Stomach smooth muscle (tissue), 2 donors: ENCODE measurements around the gene TENM4.

Source experiments
- H3K27ac ChIP-seq: one replicate; pipeline ENCODE4 v1.7.0; 2013; ENCODE audit warnings: mild to moderate bottlenecking, low read length, inconsistent platforms
- H3K27me3 ChIP-seq, 2 donors: one replicate each; pipeline ENCODE4 v1.7.0; 2013; ENCODE audit warnings: low read length in 2 of 2; ENCODE audit not compliant: insufficient read depth in 2 of 2, control insufficient read depth in 1 of 2
- H3K36me3 ChIP-seq, 2 donors: one replicate each; pipeline ENCODE4 v1.7.0; 2013; ENCODE audit warnings: low read length in 2 of 2; ENCODE audit not compliant: control insufficient read depth in 2 of 2, insufficient read depth in 2 of 2
- H3K4me1 ChIP-seq: one replicate; pipeline ENCODE4 v1.7.0; 2013; ENCODE audit warnings: low read length; ENCODE audit not compliant: control insufficient read depth, insufficient read depth
- H3K4me3 ChIP-seq, 2 donors: one replicate each; pipeline ENCODE4 v1.7.0; 2013; ENCODE audit warnings: low read length in 2 of 2
- H3K9ac ChIP-seq, 2 donors: one replicate each; pipeline ENCODE4 v1.7.0; 2013; ENCODE audit warnings: low read length in 2 of 2, mild to moderate bottlenecking in 1 of 2
- H3K9me3 ChIP-seq, 2 donors: one replicate each; pipeline ENCODE4 v1.7.0; 2013; ENCODE audit warnings: low read length in 2 of 2; ENCODE audit not compliant: control insufficient read depth in 2 of 2
- donor health status: healthy.
- donor health status: Pancreatic carcinoma.

TENM4 gene

GRCh38 chr11:79440571-79441460 lies at the start of gene TENM4:
TENM4 (minus strand) TSS chr11:79441030; CDS start chr11:79069944, 371,086 bp downstream.
- Histone ChIP-seq H3K36me3 (no peaks in the 10 kb centered on the region), H3K9me3 (no peaks in the 10 kb centered on the region), H3K4me1 (peaks cover 44% of the 10 kb centered on the region), H3K27ac (no peak within 1 kb of the TSS), H3K4me3 (peak within 1 kb of the TSS; percentile 56 to 73), H3K9ac (peak within 1 kb of the TSS; percentile 21 to 43), H3K27me3 (peaks cover 40 to 62% of the 10 kb centered on the region in 2 donors)

DNA sequence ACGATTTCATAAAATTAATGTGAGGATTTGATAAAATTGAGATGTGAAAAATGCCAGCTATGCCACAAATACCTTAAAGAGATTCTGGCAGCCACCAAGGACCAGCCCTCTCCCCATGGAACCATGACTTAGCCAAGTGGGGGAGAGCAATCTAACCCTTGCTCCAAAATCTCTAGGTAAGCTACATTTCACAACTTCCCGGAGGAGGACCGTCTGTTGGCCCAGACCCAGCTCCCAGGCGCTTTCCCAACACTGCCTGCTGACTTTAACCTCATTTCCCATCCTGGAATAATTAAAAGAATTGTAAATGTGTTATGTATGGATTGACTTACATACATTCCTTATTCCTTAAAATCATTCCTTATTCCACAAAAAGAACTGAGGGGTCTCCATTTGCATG lies 47.5 kb upstream of the TENM4 start:
- H3K27me3 ChIP-seq, result peaks cover 0 to 4% of the 10 kb centered on the region in 2 donors
- H3K36me3 ChIP-seq, result no peaks in the 10 kb centered on the region
- H3K4me1 ChIP-seq, result no peaks in the 10 kb centered on the region

GRCh38 chr11:79487412-79487811 lies 46.6 kb upstream of the TENM4 start:
- H3K9ac ChIP-seq, result no peak overlapping the region
- H3K27me3 ChIP-seq, result peaks cover 0 to 2% of the 10 kb centered on the region in 2 donors
- H3K4me1 ChIP-seq, result no peaks in the 10 kb centered on the region
- no peaks in the 10 kb centered on the region for H3K36me3 ChIP-seq
- no peak overlapping the region for H3K4me3 ChIP-seq
- H3K9me3 ChIP-seq, result no peaks in the 10 kb centered on the region
- no peak overlapping the region for H3K27ac ChIP-seq

More for the DNA sequence above, 47.5 kb upstream of the TENM4 start:
- H3K27ac ChIP-seq, result no peak overlapping the region
- no peak overlapping the region for H3K4me3 ChIP-seq
- H3K9ac ChIP-seq, result no peak overlapping the region
- no peaks in the 10 kb centered on the region for H3K9me3 ChIP-seq

- no peaks in the 10 kb centered on the region for H3K9me3 ChIP-seq
- no peaks in the 10 kb centered on the region for H3K36me3 ChIP-seq
- H3K4me3 ChIP-seq, result no peak overlapping the region
- H3K27me3 ChIP-seq, result peaks cover 0 to 2% of the 10 kb centered on the region in 2 donors
- no peak overlapping the region for H3K27ac ChIP-seq
- no peak overlapping the region for H3K9ac ChIP-seq
- no peaks in the 10 kb centered on the region for H3K4me1 ChIP-seq
Measured at GRCh38 chr11:79486242-79486984, 45.6 kb upstream of the TENM4 start.

DNA sequence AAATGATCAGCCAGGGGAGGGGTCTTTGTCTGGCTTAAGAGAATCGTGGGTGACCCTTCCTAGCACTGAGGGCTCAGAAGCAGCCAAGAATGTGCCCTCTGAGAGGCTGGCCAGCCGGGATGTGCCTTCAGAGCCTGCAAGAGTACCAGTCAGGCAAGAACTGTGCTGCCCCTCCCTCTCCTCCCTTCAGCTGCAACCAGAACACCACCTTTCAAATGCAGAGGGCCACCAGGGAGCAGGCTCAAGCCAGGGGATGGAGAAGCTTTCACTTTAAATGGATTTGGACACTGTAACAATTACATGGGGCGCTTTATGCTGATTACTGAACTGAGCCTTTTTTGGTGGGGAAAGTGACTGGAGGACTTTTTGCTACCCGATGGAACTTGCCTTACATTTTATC lies 44.9 kb upstream of the TENM4 start:
- Histone ChIP-seq H3K9me3 (no peaks in the 10 kb centered on the region), H3K27ac (no peak overlapping the region), H3K4me3 (no peak overlapping the region), H3K4me1 (no peaks in the 10 kb centered on the region), H3K36me3 (no peaks in the 10 kb centered on the region), H3K27me3 (peaks cover 0 to 2% of the 10 kb centered on the region in 2 donors), H3K9ac (no peak overlapping the region)

- no peak overlapping the region for H3K9ac ChIP-seq
- no peak overlapping the region for H3K27ac ChIP-seq
- H3K36me3 ChIP-seq, result no peaks in the 10 kb centered on the region
- H3K27me3 ChIP-seq, result peaks cover 0 to 2% of the 10 kb centered on the region in 2 donors
- H3K4me3 ChIP-seq, result no peak overlapping the region
- no peaks in the 10 kb centered on the region for H3K9me3 ChIP-seq
- no peaks in the 10 kb centered on the region for H3K4me1 ChIP-seq
Measured at GRCh38 chr11:79484872-79485271, 44.0 kb upstream of the TENM4 start.

- Histone ChIP-seq H3K4me1 (no peaks in the 10 kb centered on the region), H3K9ac (no peak overlapping the region), H3K4me3 (no peak overlapping the region), H3K27me3 (peaks cover 0 to 2% of the 10 kb centered on the region in 2 donors), H3K36me3 (no peaks in the 10 kb centered on the region), H3K9me3 (no peaks in the 10 kb centered on the region), H3K27ac (no peak overlapping the region)
Measured at GRCh38 chr11:79482800-79483199, 42.0 kb upstream of the TENM4 start.

GRCh38 chr11:79481795-79482194 lies 41.0 kb upstream of the TENM4 start:
- H3K36me3 ChIP-seq, result no peaks in the 10 kb centered on the region
- H3K4me1 ChIP-seq, result no peaks in the 10 kb centered on the region
- H3K4me3 ChIP-seq, result no peak overlapping the region
- no peaks in the 10 kb centered on the region for H3K27me3 ChIP-seq
- no peaks in the 10 kb centered on the region for H3K9me3 ChIP-seq
- no peak overlapping the region for H3K27ac ChIP-seq
- H3K9ac ChIP-seq, result no peak overlapping the region

GRCh38 chr11:79480864-79481263 lies 40.0 kb upstream of the TENM4 start:
- H3K27me3 ChIP-seq, result no peaks in the 10 kb centered on the region
- H3K4me3 ChIP-seq, result no peak overlapping the region
- H3K9me3 ChIP-seq, result no peaks in the 10 kb centered on the region
- no peak overlapping the region for H3K9ac ChIP-seq
- H3K36me3 ChIP-seq, result no peaks in the 10 kb centered on the region
- H3K27ac ChIP-seq, result no peak overlapping the region
- no peaks in the 10 kb centered on the region for H3K4me1 ChIP-seq

DNA sequence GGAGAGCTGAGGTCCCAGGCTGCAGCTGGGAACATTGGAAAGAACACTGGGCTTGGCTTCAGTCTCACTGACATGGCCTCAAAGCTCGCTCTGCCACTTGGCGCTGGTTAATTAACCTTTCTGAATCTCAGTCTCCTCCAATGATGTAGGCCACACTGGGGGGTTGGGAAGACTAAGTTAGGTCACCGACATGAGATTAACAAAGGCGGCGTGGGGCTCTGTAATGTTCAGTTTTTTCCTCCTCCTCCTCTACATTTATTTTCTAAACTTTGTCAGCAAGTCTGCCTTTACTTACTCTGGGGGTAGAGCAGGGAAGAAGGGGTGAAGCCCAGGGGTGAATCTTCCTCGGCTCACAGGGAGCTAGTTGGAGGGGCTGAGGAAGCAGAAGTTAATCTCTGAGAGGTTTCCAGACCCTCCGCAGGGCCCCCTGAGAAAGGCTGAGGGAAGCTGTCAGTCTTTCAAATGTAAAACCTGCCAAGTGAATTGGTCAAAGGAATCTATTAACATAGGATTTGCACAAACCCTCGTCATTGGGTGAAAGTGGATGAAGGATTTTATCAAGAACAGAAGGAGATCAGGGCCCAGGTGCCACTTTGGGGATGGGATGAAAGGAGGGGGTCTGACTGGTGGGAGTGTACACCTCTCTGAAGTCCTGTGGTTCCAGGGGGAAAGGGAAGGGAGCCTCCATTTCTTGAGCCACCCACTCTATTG lies 32.1 kb upstream of the TENM4 start:
- Histone ChIP-seq H3K9me3 (peaks cover 0 to 3% of the 10 kb centered on the region in 2 donors), H3K27me3 (peaks cover 2% of the 10 kb centered on the region in 2 donors), H3K27ac (no peak overlapping the region), H3K36me3 (no peaks in the 10 kb centered on the region), H3K4me1 (no peaks in the 10 kb centered on the region), H3K4me3 (no peak overlapping the region), H3K9ac (no peak overlapping the region)
